Measurements from ENCODE around the gene MMP17.

The MMP17 gene

GRCh38 chr12:131789638-131790037, 38.6 kb upstream of the MMP17 start:
- DNase-seq: no peak
- no peaks in the 10 kb centered on the region for H3K27me3 ChIP-seq (replicated peaks; ENCODE audit: control insufficient read depth, insufficient read depth, low read length, poor library complexity, severe bottlenecking)
- H3K4me1 ChIP-seq (ENCODE audit: control insufficient read depth, insufficient read depth, low read length, poor library complexity, severe bottlenecking): no peaks in the 10 kb centered on the region
- no peak overlapping the region for H3K4me3 ChIP-seq (ENCODE audit: insufficient read depth, low read depth, low read length, poor library complexity, severe bottlenecking)
- H3K27ac ChIP-seq (ENCODE audit: insufficient read depth, low read length, poor library complexity, severe bottlenecking): no peak overlapping the region
- no peaks in the 10 kb centered on the region for H3K9me3 ChIP-seq (ENCODE audit: control insufficient read depth, low read length)
- peaks cover 65% of the 10 kb centered on the region for H3K36me3 ChIP-seq (ENCODE audit: control insufficient read depth, insufficient read depth, low read length)

- no peak for DNase-seq
- peaks cover 72% of the 10 kb centered on the region for H3K36me3 ChIP-seq (ENCODE audit: control insufficient read depth, insufficient read depth, low read length)
- no peaks in the 10 kb centered on the region for H3K9me3 ChIP-seq (ENCODE audit: control insufficient read depth, low read length)
- no peaks in the 10 kb centered on the region for H3K4me1 ChIP-seq (ENCODE audit: control insufficient read depth, insufficient read depth, low read length, poor library complexity, severe bottlenecking)
- H3K27me3 ChIP-seq (replicated peaks; ENCODE audit: control insufficient read depth, insufficient read depth, low read length, poor library complexity, severe bottlenecking): no peaks in the 10 kb centered on the region
- H3K27ac ChIP-seq (ENCODE audit: insufficient read depth, low read length, poor library complexity, severe bottlenecking): no peak overlapping the region
- H3K4me3 ChIP-seq (ENCODE audit: insufficient read depth, low read depth, low read length, poor library complexity, severe bottlenecking): no peak overlapping the region
Observed at GRCh38 chr12:131793243-131794022, 34.8 kb upstream of the MMP17 start.

- no peak for DNase-seq
- Histone ChIP-seq H3K4me3 (ENCODE audit: insufficient read depth, low read depth, low read length, poor library complexity, severe bottlenecking) (no peak overlapping the region), H3K36me3 (ENCODE audit: control insufficient read depth, insufficient read depth, low read length) (peaks cover 70% of the 10 kb centered on the region), H3K4me1 (ENCODE audit: control insufficient read depth, insufficient read depth, low read length, poor library complexity, severe bottlenecking) (no peaks in the 10 kb centered on the region), H3K27ac (ENCODE audit: insufficient read depth, low read length, poor library complexity, severe bottlenecking) (no peak overlapping the region), H3K27me3 (replicated peaks; ENCODE audit: control insufficient read depth, insufficient read depth, low read length, poor library complexity, severe bottlenecking) (no peaks in the 10 kb centered on the region), H3K9me3 (ENCODE audit: control insufficient read depth, low read length) (no peaks in the 10 kb centered on the region)
Observed at GRCh38 chr12:131794061-131794460, 34.1 kb upstream of the MMP17 start.

- no peak for DNase-seq
- H3K9me3 ChIP-seq (ENCODE audit: control insufficient read depth, low read length): no peaks in the 10 kb centered on the region
- H3K36me3 ChIP-seq (ENCODE audit: control insufficient read depth, insufficient read depth, low read length): peaks cover 72% of the 10 kb centered on the region
- no peaks in the 10 kb centered on the region for H3K27me3 ChIP-seq (replicated peaks; ENCODE audit: control insufficient read depth, insufficient read depth, low read length, poor library complexity, severe bottlenecking)
- H3K4me3 ChIP-seq (ENCODE audit: insufficient read depth, low read depth, low read length, poor library complexity, severe bottlenecking): no peak overlapping the region
- no peaks in the 10 kb centered on the region for H3K4me1 ChIP-seq (ENCODE audit: control insufficient read depth, insufficient read depth, low read length, poor library complexity, severe bottlenecking)
- H3K27ac ChIP-seq (ENCODE audit: insufficient read depth, low read length, poor library complexity, severe bottlenecking): no peak overlapping the region
Observed at GRCh38 chr12:131794573-131794972, 33.6 kb upstream of the MMP17 start.

GRCh38 chr12:131795064-131795463, 33.1 kb upstream of the MMP17 start:
- H3K27me3 ChIP-seq (replicated peaks; ENCODE audit: control insufficient read depth, insufficient read depth, low read length, poor library complexity, severe bottlenecking): no peaks in the 10 kb centered on the region
- DNase-seq: no peak
- H3K4me3 ChIP-seq (ENCODE audit: insufficient read depth, low read depth, low read length, poor library complexity, severe bottlenecking): no peak overlapping the region
- H3K27ac ChIP-seq (ENCODE audit: insufficient read depth, low read length, poor library complexity, severe bottlenecking): no peak overlapping the region
- peaks cover 72% of the 10 kb centered on the region for H3K36me3 ChIP-seq (ENCODE audit: control insufficient read depth, insufficient read depth, low read length)
- no peaks in the 10 kb centered on the region for H3K9me3 ChIP-seq (ENCODE audit: control insufficient read depth, low read length)
- no peaks in the 10 kb centered on the region for H3K4me1 ChIP-seq (ENCODE audit: control insufficient read depth, insufficient read depth, low read length, poor library complexity, severe bottlenecking)

GRCh38 chr12:131795690-131796410, 32.3 kb upstream of the MMP17 start:
- Histone ChIP-seq H3K4me1 (ENCODE audit: control insufficient read depth, insufficient read depth, low read length, poor library complexity, severe bottlenecking) (no peaks in the 10 kb centered on the region), H3K27ac (ENCODE audit: insufficient read depth, low read length, poor library complexity, severe bottlenecking) (no peak overlapping the region), H3K4me3 (ENCODE audit: insufficient read depth, low read depth, low read length, poor library complexity, severe bottlenecking) (no peak overlapping the region), H3K27me3 (replicated peaks; ENCODE audit: control insufficient read depth, insufficient read depth, low read length, poor library complexity, severe bottlenecking) (no peaks in the 10 kb centered on the region), H3K36me3 (ENCODE audit: control insufficient read depth, insufficient read depth, low read length) (peaks cover 70% of the 10 kb centered on the region), H3K9me3 (ENCODE audit: control insufficient read depth, low read length) (no peaks in the 10 kb centered on the region)
- no peak for DNase-seq

GRCh38 chr12:131796411-131796736, 31.8 kb upstream of the MMP17 start:
- DNase-seq: no peak
- no peaks in the 10 kb centered on the region for H3K9me3 ChIP-seq (ENCODE audit: control insufficient read depth, low read length)
- no peaks in the 10 kb centered on the region for H3K4me1 ChIP-seq (ENCODE audit: control insufficient read depth, insufficient read depth, low read length, poor library complexity, severe bottlenecking)
- peaks cover 68% of the 10 kb centered on the region for H3K36me3 ChIP-seq (ENCODE audit: control insufficient read depth, insufficient read depth, low read length)
- no peaks in the 10 kb centered on the region for H3K27me3 ChIP-seq (replicated peaks; ENCODE audit: control insufficient read depth, insufficient read depth, low read length, poor library complexity, severe bottlenecking)
- H3K4me3 ChIP-seq (ENCODE audit: insufficient read depth, low read depth, low read length, poor library complexity, severe bottlenecking): no peak overlapping the region
- H3K27ac ChIP-seq (ENCODE audit: insufficient read depth, low read length, poor library complexity, severe bottlenecking): no peak overlapping the region

- H3K4me1 ChIP-seq (ENCODE audit: control insufficient read depth, insufficient read depth, low read length, poor library complexity, severe bottlenecking): no peaks in the 10 kb centered on the region
- no peaks in the 10 kb centered on the region for H3K27me3 ChIP-seq (replicated peaks; ENCODE audit: control insufficient read depth, insufficient read depth, low read length, poor library complexity, severe bottlenecking)
- DNase-seq: no peak
- no peaks in the 10 kb centered on the region for H3K9me3 ChIP-seq (ENCODE audit: control insufficient read depth, low read length)
- no peak overlapping the region for H3K27ac ChIP-seq (ENCODE audit: insufficient read depth, low read length, poor library complexity, severe bottlenecking)
- no peak overlapping the region for H3K4me3 ChIP-seq (ENCODE audit: insufficient read depth, low read depth, low read length, poor library complexity, severe bottlenecking)
- H3K36me3 ChIP-seq (ENCODE audit: control insufficient read depth, insufficient read depth, low read length): peaks cover 66% of the 10 kb centered on the region
Observed at GRCh38 chr12:131796754-131797587, 31.2 kb upstream of the MMP17 start.

- Histone ChIP-seq H3K4me3 (ENCODE audit: insufficient read depth, low read depth, low read length, poor library complexity, severe bottlenecking) (no peak overlapping the region), H3K9me3 (ENCODE audit: control insufficient read depth, low read length) (no peaks in the 10 kb centered on the region), H3K27ac (ENCODE audit: insufficient read depth, low read length, poor library complexity, severe bottlenecking) (no peak overlapping the region), H3K36me3 (ENCODE audit: control insufficient read depth, insufficient read depth, low read length) (peaks cover 66% of the 10 kb centered on the region), H3K27me3 (replicated peaks; ENCODE audit: control insufficient read depth, insufficient read depth, low read length, poor library complexity, severe bottlenecking) (no peaks in the 10 kb centered on the region), H3K4me1 (ENCODE audit: control insufficient read depth, insufficient read depth, low read length, poor library complexity, severe bottlenecking) (no peaks in the 10 kb centered on the region)
- DNase-seq: no peak
Observed at GRCh38 chr12:131797588-131797934, 30.6 kb upstream of the MMP17 start.

GRCh38 chr12:131799195-131799594, 29.0 kb upstream of the MMP17 start:
- Histone ChIP-seq H3K4me3 (ENCODE audit: insufficient read depth, low read depth, low read length, poor library complexity, severe bottlenecking) (no peak overlapping the region), H3K36me3 (ENCODE audit: control insufficient read depth, insufficient read depth, low read length) (peaks cover 63% of the 10 kb centered on the region), H3K4me1 (ENCODE audit: control insufficient read depth, insufficient read depth, low read length, poor library complexity, severe bottlenecking) (no peaks in the 10 kb centered on the region), H3K9me3 (ENCODE audit: control insufficient read depth, low read length) (no peaks in the 10 kb centered on the region), H3K27me3 (replicated peaks; ENCODE audit: control insufficient read depth, insufficient read depth, low read length, poor library complexity, severe bottlenecking) (no peaks in the 10 kb centered on the region), H3K27ac (ENCODE audit: insufficient read depth, low read length, poor library complexity, severe bottlenecking) (no peak overlapping the region)
- DNase-seq: no peak
